Gastroesophageal sphincter (tissue), 3 donors: ENCODE measurements around the gene RASAL3.
"Not testable (repeated sequence)": the region's sequence is repeated elsewhere in the genome, so short reads cannot be mapped to it uniquely, and the experiment has no call there.

Source experiments
- CTCF ChIP-seq, 4 experiments: fragments of 200-600 bp in 2 of 4; fragments of 450-650 bp in 2 of 4; sonication (generic) in 1 of 4; IDR thresholded peaks; one replicate each; pipeline ENCODE4 v1.5.1; 2017 to 2019; ENCODE audit warnings: antibody characterized with exemption in 4 of 4, mild to moderate bottlenecking in 2 of 4, moderate library complexity in 2 of 4
- POLR2AphosphoS5 ChIP-seq: sonication (generic); formaldehyde crosslinking; IDR thresholded peaks from one replicate; pipeline ENCODE4 v1.6.1; 2017; ENCODE audit warnings: antibody characterized with exemption

- not testable (repeated sequence) for TF ChIP-seq CTCF (IDR thresholded peaks at IDR 0.05); POLR2AphosphoS5
These were observed 16.7 kb upstream of the RASAL3 start for GRCh38 chr19:15480996-15481395.
